T-cell (primary cell): Measurements from ENCODE around the gene PITPNC1. TPM values are rescaled to one million over a fixed set of nuclear protein-coding genes. Genes with fewer than 3 reads are reported as not detected.
"Not testable (repeated sequence)": the region's sequence is repeated elsewhere in the genome, so short reads cannot be mapped to it uniquely, and the experiment has no call there.

Experiments used
- ATAC-seq, 4 experiments: fragments of 200-7000 bp in 3 of 4; fragments of 150-1000 bp in 1 of 4; cut with Tn5 transposase; replicated peaks in 1 of 4; 1 replicate in 3 of 4; 2 replicates in 1 of 4; pipeline ENCODE4 v1.10.0; 2021; ENCODE audit warnings: moderate library complexity in 3 of 4, mild to moderate bottlenecking in 2 of 4, moderate number of reproducible peaks in 1 of 4
- CTCF ChIA-PET, 2 donors: fragments of 300-600 bp; sonication (Branson Sonifier 250); formaldehyde crosslinking; loops; one replicate each; lab custom pipeline; 2022; ENCODE audit warnings: antibody characterized with exemption in 2 of 2; lab: Charles Lee
- POLR2A ChIA-PET, 2 donors: fragments of 300-600 bp; sonication (Branson Sonifier 250); formaldehyde crosslinking; loops; one replicate each; lab custom pipeline; 2022; ENCODE audit warnings: antibody characterized with exemption in 2 of 2; lab: Charles Lee
- DNase-seq, 35 experiments: peaks; one replicate each; pipeline versions ENCODE4 v3.0.0 to v3.0.0-alpha.2; 2013 to 2023
- H3K27ac ChIP-seq: one replicate; pipeline ENCODE4 v1.5.1; 2013; ENCODE audit warnings: low read length
- H3K27me3 ChIP-seq, 2 experiments: replicated peaks in 1 of 2; 1 replicate in 1 of 2; 2 replicates in 1 of 2; pipeline versions ENCODE4 v1.6.1 to v1.7.0; 2013; ENCODE audit warnings: low read length in 1 of 2, mixed read lengths in 1 of 2; ENCODE audit not compliant: control insufficient read depth in 2 of 2, insufficient read depth in 2 of 2; ENCODE audit errors: extremely low read depth in 1 of 2
- H3K36me3 ChIP-seq, 2 donors: 1 replicate in 1 of 2; 2 replicates in 1 of 2; pipeline versions ENCODE4 v1.6.1 to v1.7.0; 2013; ENCODE audit warnings: low read length in 1 of 2; ENCODE audit not compliant: control insufficient read depth in 2 of 2, insufficient read depth in 1 of 2; ENCODE audit errors: extremely low read depth in 1 of 2
- H3K4me1 ChIP-seq, 2 experiments: 1 replicate in 1 of 2; 2 replicates in 1 of 2; pipeline versions ENCODE4 v1.6.1 to v1.7.0; 2013; ENCODE audit warnings: low read length in 2 of 2, mixed read lengths in 1 of 2; ENCODE audit not compliant: insufficient read depth in 2 of 2, control insufficient read depth in 1 of 2; ENCODE audit errors: extremely low read depth in 1 of 2
- H3K4me3 ChIP-seq, 2 donors: 1 replicate in 1 of 2; 2 replicates in 1 of 2; pipeline versions ENCODE4 v1.5.1 to v1.7.0; 2013; ENCODE audit warnings: mild to moderate bottlenecking in 2 of 2, low read length in 1 of 2, moderate library complexity in 1 of 2; ENCODE audit not compliant: control insufficient read depth in 1 of 2; ENCODE audit errors: extremely low read depth in 1 of 2
- H3K9me3 ChIP-seq: 2 replicates; pipeline ENCODE4 v1.7.0; 2013
- H3K27ac Mint-ChIP-seq, 2 donors: one replicate each; pipeline ENCODE4 v1.8.0; 2020 to 2021; ENCODE audit warnings: mild to moderate bottlenecking in 2 of 2, mixed read lengths in 2 of 2
- H3K27me3 Mint-ChIP-seq, 2 donors: one replicate each; pipeline ENCODE4 v1.8.0; 2021 to 2022; ENCODE audit warnings: mixed read lengths in 2 of 2
- H3K36me3 Mint-ChIP-seq: one replicate; pipeline ENCODE4 v1.8.0; 2021; ENCODE audit warnings: mixed read lengths
- H3K4me1 Mint-ChIP-seq, 3 donors: one replicate each; pipeline ENCODE4 v1.8.0; 2020 to 2022; ENCODE audit warnings: mixed read lengths in 3 of 3, mild to moderate bottlenecking in 1 of 3
- H3K4me3 Mint-ChIP-seq, 3 donors: one replicate each; pipeline ENCODE4 v1.8.0; 2020 to 2022; ENCODE audit warnings: mild to moderate bottlenecking in 3 of 3, mixed read lengths in 3 of 3, moderate library complexity in 3 of 3
- H3K9me3 Mint-ChIP-seq, 3 donors: one replicate each; pipeline ENCODE4 v1.8.0; 2020 to 2022; ENCODE audit warnings: mixed read lengths in 3 of 3
- WGBS: methylation state at CpG from one replicate; pipeline ENCODE4 v1.1.5; 2013; ENCODE audit warnings: missing lambda C conversion rate; ENCODE audit not compliant: insufficient coverage; 5-methylcytosine and 5-hydroxymethylcytosine counted together
- total RNA-seq, 35 experiments: library from RNA in 6 of 35; stranded (reverse) in 6 of 35; fragments of 120-200 nt in 1 of 35; gene quantifications; one replicate each; pipeline versions ENCODE4 v1.2.1 to v1.2.4 and lab custom pipeline; 2013 to 2026

Gene PITPNC1
- total RNA-seq, 5 donors from 2014 or later (not counting 1 experiment from before 2014, with no cell fraction given): 82.6 to 132 (median 111) TPM

DNA sequence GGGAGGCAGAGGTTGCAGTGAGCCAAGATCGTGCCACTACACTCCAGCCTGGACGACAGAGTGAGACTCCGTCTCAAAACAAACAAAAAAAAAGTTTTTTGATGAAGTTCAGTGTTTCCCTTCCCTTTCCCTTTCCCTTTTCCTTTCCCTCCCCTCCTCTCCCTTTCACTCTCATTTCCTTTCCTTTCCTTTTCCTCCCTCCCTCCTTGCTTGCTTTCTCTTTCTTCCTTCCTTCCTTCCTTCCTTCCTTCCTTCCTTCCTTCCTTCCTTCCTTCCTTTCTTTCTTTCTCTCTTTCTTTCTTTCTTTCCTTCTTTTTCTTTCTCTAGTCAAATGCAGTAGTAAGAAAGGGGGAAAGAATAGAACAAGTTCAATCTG, 31.4 kb downstream of the PITPNC1 start:
- 90% methylated on average over 2 of the region's 3 CpGs for WGBS
- H3K36me3 ChIP-seq, H3K9me3 Mint-ChIP-seq, POLR2A ChIA-PET, ATAC-seq, H3K4me3 Mint-ChIP-seq, H3K27me3 ChIP-seq, H3K4me3 ChIP-seq, H3K9me3 ChIP-seq, H3K27me3 Mint-ChIP-seq, CTCF ChIA-PET, DNase-seq, H3K27ac ChIP-seq: not testable (repeated sequence)
- H3K36me3 Mint-ChIP-seq: peaks cover 29% of the 10 kb centered on the region
- H3K27ac Mint-ChIP-seq: peak overlapping the region; percentile 80 to 83
- peaks cover 70 to 83% (median 77%) of the 10 kb centered on the region in 3 donors for H3K4me1 Mint-ChIP-seq
- H3K4me1 ChIP-seq: peaks cover 1 to 50% of the 10 kb centered on the region in 2 experiments

DNA sequence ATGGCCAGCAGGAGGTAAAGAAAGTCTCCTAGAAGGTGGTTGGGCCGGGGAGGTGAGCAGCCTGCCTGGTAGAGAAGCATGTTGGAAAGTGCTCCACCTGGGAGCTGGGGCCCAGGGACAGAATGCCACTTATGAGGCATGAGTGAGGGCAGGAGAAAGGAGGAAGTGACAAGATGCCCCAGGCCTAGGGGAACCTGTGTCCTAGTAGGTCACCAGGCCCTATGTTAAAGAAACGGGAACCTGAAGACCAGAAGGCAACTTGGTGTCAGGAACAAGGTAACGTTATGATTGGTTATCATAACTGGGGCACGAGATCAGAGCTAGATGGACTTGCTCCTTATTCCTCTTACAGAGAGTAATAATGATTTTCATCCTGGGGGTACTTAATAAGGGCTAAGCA, 34.3 kb downstream of the PITPNC1 start:
- DNase-seq (no peak), ATAC-seq (no peak)
- Histone ChIP-seq H3K27ac (peak overlapping the region; percentile 30), H3K27me3 (no peaks in the 10 kb centered on the region), H3K36me3 (peaks cover 0 to 4% of the 10 kb centered on the region in 2 donors), H3K9me3 (no peaks in the 10 kb centered on the region), H3K4me1 (peaks cover 0 to 35% of the 10 kb centered on the region in 2 experiments), H3K4me3 (no peak overlapping the region)
- H3K4me1 Mint-ChIP-seq: peaks cover 71 to 86% (median 77%) of the 10 kb centered on the region in 3 donors
- peaks cover 37% of the 10 kb centered on the region for H3K36me3 Mint-ChIP-seq
- H3K4me3 Mint-ChIP-seq: no peak overlapping the region
- H3K27ac Mint-ChIP-seq: peak overlapping the region; percentile 71 to 77
- CTCF ChIA-PET: interaction anchor here (0.7 to 1.6 kb wide), 2 partner anchors 52 to 64 kb away, joined by 4 to 5 read pairs; no protein-coding TSS in a partner anchor
- peaks cover 0 to 7% (median 0%) of the 10 kb centered on the region in 3 donors for H3K9me3 Mint-ChIP-seq
- POLR2A ChIA-PET: no interaction called here
- H3K27me3 Mint-ChIP-seq: no peaks in the 10 kb centered on the region
- 76% methylated on average over 3 of the region's 4 CpGs for WGBS

DNA sequence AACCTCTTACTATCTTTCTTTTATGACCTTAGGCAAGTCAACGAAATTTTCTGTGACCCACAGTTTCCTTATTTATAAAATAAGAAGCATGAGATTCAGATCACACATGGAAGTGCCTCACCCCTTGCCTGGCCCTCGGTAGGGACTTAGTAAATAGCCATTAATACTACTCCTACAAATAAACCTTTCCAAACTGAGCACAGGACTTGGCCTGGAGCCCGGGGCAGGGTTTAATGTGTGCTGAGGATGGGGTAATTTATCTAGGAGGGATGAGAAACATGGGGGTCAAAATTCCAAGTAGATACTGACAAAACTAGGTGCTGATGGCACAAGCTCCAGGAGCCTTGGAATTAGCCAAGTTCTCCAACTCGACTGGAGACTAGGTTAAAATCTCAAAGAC, 35.0 kb downstream of the PITPNC1 start:
- ChIA-PET CTCF (interaction anchor here in 1 of 2 donors (1.6 kb wide), 1 partner anchor 63 kb away, joined by 5 read pairs; no protein-coding TSS in a partner anchor), POLR2A (no interaction called here)
- H3K36me3 Mint-ChIP-seq: peaks cover 34% of the 10 kb centered on the region
- H3K9me3 Mint-ChIP-seq: peaks cover 0 to 7% (median 0%) of the 10 kb centered on the region in 3 donors
- H3K36me3 ChIP-seq: peaks cover 0 to under 1% of the 10 kb centered on the region in 2 donors
- ATAC-seq: no peak
- H3K4me3 ChIP-seq: no peak overlapping the region
- H3K4me1 Mint-ChIP-seq: peaks cover 70 to 86% (median 78%) of the 10 kb centered on the region in 3 donors
- WGBS: 89% methylated on average over 1 of the region's 4 CpGs
- H3K4me1 ChIP-seq: peaks cover 0 to 37% of the 10 kb centered on the region in 2 experiments
- no peaks in the 10 kb centered on the region for H3K27me3 ChIP-seq
- H3K27ac Mint-ChIP-seq: peak overlapping the region; percentile 24 to 77
- H3K4me3 Mint-ChIP-seq: no peak overlapping the region
- H3K27me3 Mint-ChIP-seq: no peaks in the 10 kb centered on the region
- DNase-seq: no peak
- H3K27ac ChIP-seq: no peak overlapping the region
- no peaks in the 10 kb centered on the region for H3K9me3 ChIP-seq

DNA sequence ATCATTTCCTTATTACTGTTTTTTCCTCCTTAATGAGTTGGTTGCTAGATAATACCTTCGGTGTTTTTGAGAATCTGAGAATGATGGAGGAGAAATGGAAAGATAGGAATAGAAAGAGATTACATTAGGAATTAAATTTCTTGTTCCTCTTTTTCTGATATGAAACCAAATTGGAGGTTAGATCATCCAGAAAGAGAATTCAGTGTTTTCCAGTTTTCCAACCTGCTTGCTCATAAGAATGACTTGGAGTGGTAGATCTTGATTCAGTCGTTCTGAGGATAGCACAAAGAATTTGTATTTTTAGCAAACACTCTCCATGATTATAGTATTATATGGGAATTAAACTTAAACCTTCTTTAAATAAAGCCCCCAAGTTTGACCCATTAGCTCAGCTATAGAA, 35.9 kb downstream of the PITPNC1 start:
- no peak overlapping the region for H3K4me3 Mint-ChIP-seq
- POLR2A ChIA-PET: no interaction called here
- peaks cover 0 to 38% of the 10 kb centered on the region in 2 experiments for H3K4me1 ChIP-seq

DNA sequence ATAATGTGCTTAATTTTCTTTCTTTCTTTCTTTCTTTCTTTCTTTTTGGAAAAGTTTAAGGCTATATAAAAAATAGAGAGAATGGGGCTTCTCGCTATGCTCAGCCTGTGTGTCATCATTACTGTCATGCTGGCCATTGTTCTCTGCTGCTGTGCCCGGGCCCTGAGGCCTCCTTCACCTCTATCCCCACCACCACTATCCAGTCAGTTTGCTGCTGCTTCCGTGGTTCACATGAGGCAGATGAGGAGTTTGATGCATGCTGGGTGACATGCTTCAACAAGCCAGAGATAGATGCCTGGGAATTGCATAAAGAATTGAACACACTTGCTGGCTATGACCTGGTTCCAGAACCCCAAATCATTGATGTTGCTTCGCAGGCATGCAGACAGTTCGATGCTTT, 36.3 kb downstream of the PITPNC1 start:
- no peak overlapping the region for H3K27ac ChIP-seq
- 100% methylated on average over 3 of the region's 5 CpGs for whole genome bisulfite sequencing
- peaks cover 35% of the 10 kb centered on the region for H3K36me3 Mint-ChIP-seq
- peaks cover 0 to 7% (median 0%) of the 10 kb centered on the region in 3 donors for H3K9me3 Mint-ChIP-seq
- peaks cover 0 to 3% of the 10 kb centered on the region in 2 donors for H3K36me3 ChIP-seq
- no peak for DNase-seq
- no peak overlapping the region for H3K4me3 ChIP-seq
- CTCF ChIA-PET: no interaction called here
- no peak overlapping the region for H3K4me3 Mint-ChIP-seq
- H3K4me1 Mint-ChIP-seq: peaks cover 78 to 88% (median 83%) of the 10 kb centered on the region in 3 donors
- H3K4me1 ChIP-seq: peaks cover 0 to 34% of the 10 kb centered on the region in 2 experiments
- POLR2A ChIA-PET: no interaction called here
- H3K27ac Mint-ChIP-seq: peak overlapping the region; percentile 49 to 75
- no peaks in the 10 kb centered on the region for H3K27me3 ChIP-seq
- no peaks in the 10 kb centered on the region for H3K27me3 Mint-ChIP-seq
- no peaks in the 10 kb centered on the region for H3K9me3 ChIP-seq
- no peak for ATAC-seq

More for the DNA sequence above, 35.9 kb downstream of the PITPNC1 start:
- Histone ChIP-seq H3K27me3 (no peaks in the 10 kb centered on the region), H3K36me3 (peaks cover 0 to 3% of the 10 kb centered on the region in 2 donors), H3K4me3 (no peak overlapping the region), H3K9me3 (no peaks in the 10 kb centered on the region), H3K27ac (no peak overlapping the region)
- no peak for DNase-seq
- WGBS: no CpG with 5 or more reads among the region's 2 CpGs
- Mint-ChIP-seq H3K9me3 (peaks cover 0 to 7% (median 0%) of the 10 kb centered on the region in 3 donors), H3K36me3 (peaks cover 32% of the 10 kb centered on the region), H3K27me3 (no peaks in the 10 kb centered on the region), H3K4me1 (peaks cover 75 to 88% (median 83%) of the 10 kb centered on the region in 3 donors), H3K27ac (peak overlapping the region; percentile 49 to 75)
- ATAC-seq: no peak
- CTCF ChIA-PET: no interaction called here

DNA sequence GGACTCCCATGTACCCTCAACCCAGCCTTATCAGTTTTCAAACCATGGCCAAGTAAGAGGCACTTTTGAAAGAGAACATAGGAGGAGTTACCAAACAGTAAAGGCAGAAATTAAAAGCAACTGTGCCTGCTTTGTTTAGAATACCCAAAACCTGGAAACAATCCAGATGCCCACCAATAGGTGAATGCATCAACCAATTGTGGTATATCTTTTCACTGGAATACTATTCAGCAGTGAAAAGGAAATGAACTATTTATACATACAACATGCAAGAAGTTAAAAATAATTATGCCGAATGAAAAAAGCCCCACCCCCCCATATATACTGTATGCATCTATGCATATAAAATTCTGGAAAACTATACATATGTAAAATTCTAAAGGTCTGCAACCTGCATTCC, 37.0 kb downstream of the PITPNC1 start:
- POLR2A ChIA-PET: no interaction called here
- H3K4me3 Mint-ChIP-seq: no peak overlapping the region
- peaks cover 0 to 7% (median 0%) of the 10 kb centered on the region in 3 donors for H3K9me3 Mint-ChIP-seq
- Histone ChIP-seq H3K4me1 (peaks cover under 1 to 41% of the 10 kb centered on the region in 2 experiments), H3K4me3 (no peak overlapping the region), H3K9me3 (no peaks in the 10 kb centered on the region), H3K27ac (no peak overlapping the region), H3K36me3 (peaks cover 0 to 3% of the 10 kb centered on the region in 2 donors), H3K27me3 (no peaks in the 10 kb centered on the region)
- CTCF ChIA-PET: no interaction called here
- no CpG with 5 or more reads among the region's 1 CpG for WGBS
- H3K27ac Mint-ChIP-seq: peak overlapping the region in 1 of 2 donors; percentile 75
- ATAC-seq (no peak), DNase-seq (no peak)
- H3K4me1 Mint-ChIP-seq: peaks cover 81 to 90% (median 86%) of the 10 kb centered on the region in 3 donors
- H3K36me3 Mint-ChIP-seq: peaks cover 35% of the 10 kb centered on the region
- H3K27me3 Mint-ChIP-seq: no peaks in the 10 kb centered on the region
